HG03571 (cell line): ENCODE results near the gene RILPL1.
"Not testable (repeated sequence)": the region's sequence is repeated elsewhere in the genome, so short reads cannot be mapped to it uniquely, and the experiment has no call there.

Source experiments
- ATAC-seq: cut with Tn5 transposase; IDR thresholded peaks from one replicate; pipeline ENCODE4 v1.9.1; 2021; ENCODE audit not compliant: unreplicated experiment

The RILPL1 gene

DNA sequence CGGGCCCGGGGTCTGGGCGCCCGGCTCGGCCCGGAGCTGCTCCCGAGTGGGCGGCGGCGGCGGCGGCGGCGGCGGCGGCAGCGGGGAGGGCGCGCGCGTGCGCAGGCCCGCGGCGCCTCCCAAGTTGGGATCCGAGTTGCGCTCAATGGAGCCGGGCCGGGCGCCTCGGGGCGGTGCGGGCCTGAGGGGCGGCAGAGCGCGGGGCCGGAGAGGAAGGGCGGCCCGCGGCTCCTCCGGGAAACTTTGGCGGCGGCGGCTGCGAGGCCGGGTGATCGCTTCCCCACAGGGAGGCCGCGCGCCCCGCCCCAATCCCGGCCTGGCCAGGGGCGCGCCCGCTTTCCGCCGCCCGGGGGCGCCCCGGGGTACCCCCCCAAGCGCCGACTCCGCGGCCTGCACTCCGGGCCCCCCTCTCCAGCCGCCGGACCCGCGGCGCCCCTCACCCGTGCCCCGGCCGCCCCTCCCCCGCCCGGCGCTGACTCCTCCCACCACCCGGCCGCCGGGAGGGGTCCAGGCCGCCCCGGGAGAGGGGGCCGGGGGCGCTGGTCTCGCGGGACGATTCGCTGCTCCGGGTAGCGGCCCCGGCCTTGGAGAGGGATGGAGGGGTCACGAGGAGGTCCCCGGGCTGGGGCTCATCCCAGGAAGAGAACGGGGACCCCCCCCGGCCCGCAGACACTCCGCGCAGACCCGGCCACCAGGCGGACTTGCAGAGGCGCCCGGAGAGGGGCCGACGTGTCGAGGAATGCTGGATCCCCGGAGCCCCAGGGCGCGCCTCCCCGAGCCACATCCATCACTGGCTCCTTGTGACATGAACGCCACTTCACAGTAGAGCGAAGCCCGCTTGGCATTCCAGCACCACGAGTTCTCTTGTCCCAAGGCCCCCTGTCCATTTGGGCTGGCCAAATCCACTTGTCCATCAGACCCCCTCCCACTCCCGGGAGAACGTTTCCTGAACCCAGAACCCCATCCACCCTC is at the start of gene RILPL1:
RILPL1 (minus strand) TSS at position 48 of the 972 bp plus-strand sequence. CDS start 237 bp downstream, outside the sequence.
- no peak for ATAC-seq

GRCh38 chr12:123580772-123581171 is 47.3 kb upstream of the RILPL1 start:
- no peak for ATAC-seq

DNA sequence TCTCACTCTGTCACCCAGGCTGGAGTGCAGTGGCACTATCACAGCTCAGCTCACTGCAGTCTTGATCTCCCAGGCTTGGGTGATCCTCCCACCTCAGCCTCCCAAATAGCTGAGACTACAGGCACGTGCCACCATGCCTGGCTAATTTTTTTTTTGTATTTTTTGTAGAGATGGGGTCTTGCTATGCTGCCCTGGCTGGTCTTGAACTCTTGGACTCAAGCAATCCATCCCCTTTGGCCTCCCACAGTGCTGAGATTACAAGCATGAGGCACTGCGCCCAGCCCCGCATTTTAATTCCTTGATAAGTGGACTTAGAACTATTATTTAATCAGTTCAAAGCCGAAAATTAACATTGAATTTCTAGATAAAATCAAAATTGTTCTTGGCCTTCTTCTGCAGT is 45.3 kb upstream of the RILPL1 start:
- not testable (repeated sequence) for ATAC-seq

- ATAC-seq = no peak
Observed at GRCh38 chr12:123578243-123578642, 44.7 kb upstream of the RILPL1 start.

DNA sequence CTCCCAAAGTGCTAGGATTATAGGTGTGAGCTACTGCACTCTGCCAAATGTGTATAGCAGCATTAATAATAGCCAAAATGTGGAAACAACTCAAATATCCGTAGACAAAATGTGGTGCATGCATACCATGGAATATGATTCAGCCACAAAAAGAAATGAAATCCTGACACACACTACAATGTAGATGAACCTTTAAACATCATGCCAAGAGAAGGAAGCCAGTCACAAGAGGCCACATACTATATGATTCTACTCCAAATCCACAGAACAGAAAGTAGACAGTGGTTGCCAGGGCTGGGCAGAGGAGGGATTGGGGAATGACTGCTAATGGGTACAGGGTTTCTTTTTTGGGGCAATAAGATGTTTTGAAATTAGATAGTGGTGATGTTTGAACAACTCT is 43.1 kb upstream of the RILPL1 start:
- no peak for ATAC-seq

DNA sequence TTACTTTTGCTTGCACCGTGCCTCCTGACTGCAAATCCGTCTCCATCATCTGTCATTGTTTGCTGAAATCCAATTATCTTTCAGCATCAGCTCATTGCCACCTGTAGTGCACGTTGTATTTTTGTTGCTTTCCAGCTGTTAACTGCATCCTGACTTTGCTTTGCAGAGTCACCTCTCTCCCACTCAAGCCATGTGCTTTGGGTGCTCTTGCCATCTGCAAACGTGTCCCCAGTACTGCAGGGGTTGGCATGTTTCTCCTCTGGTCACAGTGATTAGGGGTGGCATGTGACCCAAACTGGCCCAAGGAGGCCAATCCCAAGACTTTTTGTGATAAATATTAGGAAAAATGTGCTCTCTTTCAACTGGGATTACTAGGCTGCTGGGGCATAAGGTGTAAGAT is 40.4 kb upstream of the RILPL1 start:
- no peak for ATAC-seq

GRCh38 chr12:123572391-123572790 is 38.9 kb upstream of the RILPL1 start:
- ATAC-seq = no peak

DNA sequence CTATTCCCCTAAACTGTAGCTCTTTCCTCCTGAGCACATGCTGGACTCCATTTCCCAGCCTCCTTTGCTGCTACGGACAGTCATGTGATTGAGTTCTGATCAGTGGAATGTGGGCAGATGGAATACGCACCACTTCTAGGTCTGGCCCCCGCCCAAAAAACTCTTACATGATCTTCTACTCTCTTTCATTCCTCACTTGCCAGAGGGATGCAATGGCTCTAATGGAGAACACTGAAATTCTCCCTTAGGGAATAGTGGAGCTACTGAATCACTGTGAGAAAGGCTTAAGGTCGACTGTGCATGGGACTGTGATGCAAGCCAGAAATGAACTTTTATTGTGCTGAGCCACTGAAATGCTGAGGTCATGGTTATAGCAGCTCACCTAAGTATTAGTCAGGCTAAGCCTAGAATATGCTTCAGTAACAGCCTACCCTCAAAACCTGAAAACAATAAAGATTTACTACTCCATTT is 37.9 kb upstream of the RILPL1 start:
- ATAC-seq = no peak

- ATAC-seq = no peak
Observed at GRCh38 chr12:123559468-123559867, 25.9 kb upstream of the RILPL1 start.

DNA sequence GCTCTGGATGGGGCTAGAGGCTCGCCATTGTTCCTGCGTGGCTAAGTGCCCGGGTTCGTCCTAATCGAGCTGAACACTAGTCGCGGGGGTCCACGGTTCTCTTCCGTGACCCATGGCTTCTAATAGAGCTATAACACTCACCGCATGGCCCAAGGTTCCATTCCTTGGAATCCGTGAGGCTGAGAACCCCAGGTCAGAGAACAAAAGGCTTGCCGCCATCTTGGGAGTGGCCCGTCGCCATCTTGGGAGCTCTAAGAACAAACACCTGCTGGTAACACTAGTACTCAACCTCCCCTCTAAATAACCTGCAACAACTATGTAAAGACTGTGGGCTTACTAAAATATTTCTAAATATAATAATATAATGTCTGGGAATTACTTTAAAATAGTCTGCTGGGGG is 25.0 kb upstream of the RILPL1 start:
- not testable (repeated sequence) for ATAC-seq

DNA sequence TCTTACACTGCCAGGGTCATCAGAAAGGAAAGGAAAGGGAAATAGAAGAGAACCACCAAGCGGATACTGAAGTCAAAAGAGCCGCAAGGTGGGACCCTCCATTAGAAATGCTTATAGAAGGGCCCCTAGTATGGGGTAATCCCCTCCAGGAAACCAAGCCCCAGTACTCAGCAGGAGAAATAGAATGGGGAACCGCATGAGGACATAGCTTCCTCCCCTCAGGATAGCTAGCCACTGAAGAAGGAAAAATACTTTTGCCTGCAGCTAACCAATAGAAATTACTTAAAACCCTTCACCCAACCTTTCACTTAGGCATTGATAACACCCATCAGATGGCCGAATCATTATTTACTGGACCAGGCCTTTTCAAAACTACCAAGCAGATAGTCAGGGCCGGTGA is 21.3 kb upstream of the RILPL1 start:
- not testable (repeated sequence) for ATAC-seq

DNA sequence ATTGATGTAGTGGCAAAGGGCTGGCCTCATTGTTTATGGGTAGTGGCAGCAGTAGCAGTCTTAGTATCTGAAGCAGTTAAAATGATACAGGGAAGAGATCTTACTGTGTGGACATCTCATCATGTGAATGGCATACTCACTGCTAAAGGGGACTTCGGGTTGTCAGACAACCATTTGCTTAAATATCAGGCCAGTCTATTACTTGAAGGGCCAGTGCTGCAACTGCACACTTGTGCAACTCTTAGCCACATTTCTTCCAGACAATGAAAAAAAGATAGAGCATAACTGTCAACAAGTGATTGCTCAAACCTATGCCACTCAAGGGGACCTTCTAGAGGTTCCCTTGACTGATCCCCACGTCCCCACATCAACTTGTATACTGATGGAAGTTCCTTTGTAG is 20.6 kb upstream of the RILPL1 start:
- ATAC-seq = not testable (repeated sequence)

GRCh38 chr12:123550700-123551099 is 17.2 kb upstream of the RILPL1 start:
- no peak for ATAC-seq

DNA sequence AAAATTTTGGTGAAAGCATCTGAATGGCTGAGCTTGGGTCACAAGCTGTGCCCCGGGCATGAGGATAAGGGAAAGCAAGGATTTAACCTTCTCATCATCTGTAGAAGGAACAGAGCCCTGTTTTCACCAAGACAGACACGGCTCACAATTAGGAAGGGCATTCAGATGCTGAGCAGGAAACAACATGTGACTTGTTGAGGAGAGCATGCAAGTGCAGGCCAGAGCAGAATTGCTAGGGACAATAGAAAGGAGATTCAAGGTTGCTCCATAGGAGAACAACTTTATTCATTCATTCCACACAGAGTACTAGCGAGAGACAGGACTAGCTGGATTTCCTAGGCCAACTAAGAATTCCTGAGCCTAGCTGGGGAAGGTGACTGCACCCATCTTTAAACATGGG is 14.6 kb upstream of the RILPL1 start:
- no peak for ATAC-seq

DNA sequence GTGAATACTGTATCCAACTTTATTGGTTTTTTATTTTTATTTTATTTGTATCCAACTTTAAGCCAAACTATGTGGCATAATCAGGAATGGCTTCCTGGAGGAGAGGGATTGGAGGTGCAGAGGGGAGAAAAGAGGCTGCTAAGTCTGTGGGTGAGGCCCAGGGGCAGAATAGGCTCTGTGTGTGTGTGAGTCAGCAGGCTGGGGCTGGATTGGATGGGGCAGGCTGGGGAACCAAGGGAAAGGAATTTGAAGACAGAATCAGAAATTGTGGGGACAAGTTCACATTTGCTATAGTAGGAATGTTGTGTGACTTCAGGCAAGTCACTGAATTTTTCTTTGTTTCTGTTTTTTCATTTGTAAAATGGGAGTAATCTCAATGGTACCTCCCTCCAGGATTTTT is 12.8 kb upstream of the RILPL1 start:
- no peak for ATAC-seq

DNA sequence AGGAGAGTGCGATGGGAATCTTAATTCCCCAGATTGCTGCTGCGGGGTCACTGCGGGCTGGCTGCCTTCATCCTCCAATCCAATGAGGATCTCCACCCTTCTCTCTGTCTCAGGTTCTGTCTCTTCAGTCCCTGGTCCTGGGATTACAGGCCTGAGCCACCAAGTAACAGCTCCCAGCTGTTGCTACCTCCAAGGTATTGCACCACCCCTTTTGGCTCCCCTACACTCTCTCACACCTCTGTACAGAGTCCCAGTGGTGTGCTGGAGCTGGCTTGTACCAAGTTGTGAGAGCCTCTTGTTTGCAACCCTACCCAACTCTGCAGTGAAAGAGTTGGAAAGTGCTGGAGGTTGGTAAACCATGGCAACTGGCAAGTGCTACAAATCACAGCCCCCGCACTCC is 10.0 kb upstream of the RILPL1 start:
- ATAC-seq = no peak

DNA sequence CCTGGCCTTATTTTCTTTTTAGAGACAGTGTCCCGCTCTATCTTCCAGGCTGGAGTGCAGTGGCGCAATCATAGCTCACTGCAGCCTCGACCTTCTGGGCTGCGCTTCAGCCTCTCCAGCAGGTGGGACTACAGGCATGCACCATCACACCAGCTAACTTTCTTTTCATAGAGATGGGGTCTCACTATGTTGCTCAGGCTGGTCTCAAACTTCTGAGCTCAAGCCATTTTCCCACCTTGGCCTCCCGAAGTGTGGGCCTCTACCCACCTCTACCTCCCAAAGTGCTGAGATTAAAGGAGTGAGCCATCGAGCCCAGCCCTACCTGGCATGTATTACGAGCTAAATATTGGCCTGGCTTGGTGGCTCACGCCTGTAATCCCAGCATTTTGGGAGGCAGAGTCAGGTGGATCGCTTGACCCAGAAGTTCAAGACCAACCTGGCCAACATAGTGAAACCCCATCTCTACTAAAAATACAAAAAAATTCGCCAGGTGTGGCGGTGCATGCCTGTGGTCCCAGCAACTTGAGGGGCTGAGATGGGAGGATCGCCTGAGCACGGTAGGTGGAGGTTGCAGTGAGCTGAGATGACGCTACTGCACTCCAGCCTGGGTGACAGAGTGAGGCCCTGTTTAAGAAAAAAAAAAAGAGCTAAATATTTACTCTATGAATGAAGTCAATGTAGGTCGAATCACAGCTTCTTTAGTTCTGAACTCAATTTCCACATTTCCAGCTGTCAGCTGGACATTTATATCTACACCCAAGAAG is 7.6 kb upstream of the RILPL1 start:
- no peak for ATAC-seq

DNA sequence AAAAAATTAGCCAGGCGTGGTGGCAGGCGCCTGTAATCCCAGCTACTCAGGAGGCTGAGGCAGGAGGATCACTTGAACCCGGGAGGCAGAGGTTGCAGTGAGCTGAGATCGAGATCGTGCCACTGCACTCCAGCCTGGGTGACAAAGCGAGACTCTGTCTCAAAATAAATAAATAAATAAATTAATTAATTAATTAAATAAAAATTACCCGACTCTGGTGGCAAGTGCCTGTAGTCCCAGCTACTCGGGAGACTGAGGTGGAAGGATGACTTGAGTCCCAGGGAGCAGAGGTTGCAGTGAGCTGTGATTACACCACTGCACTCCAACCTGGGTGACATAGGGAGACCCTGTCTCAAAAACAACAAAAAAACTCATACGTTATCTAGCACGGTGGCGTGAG is 2.4 kb upstream of the RILPL1 start:
- ATAC-seq = not testable (repeated sequence)

GRCh38 chr12:123532808-123533649 is 490 bp downstream of the RILPL1 start:
- ATAC-seq = no peak

DNA sequence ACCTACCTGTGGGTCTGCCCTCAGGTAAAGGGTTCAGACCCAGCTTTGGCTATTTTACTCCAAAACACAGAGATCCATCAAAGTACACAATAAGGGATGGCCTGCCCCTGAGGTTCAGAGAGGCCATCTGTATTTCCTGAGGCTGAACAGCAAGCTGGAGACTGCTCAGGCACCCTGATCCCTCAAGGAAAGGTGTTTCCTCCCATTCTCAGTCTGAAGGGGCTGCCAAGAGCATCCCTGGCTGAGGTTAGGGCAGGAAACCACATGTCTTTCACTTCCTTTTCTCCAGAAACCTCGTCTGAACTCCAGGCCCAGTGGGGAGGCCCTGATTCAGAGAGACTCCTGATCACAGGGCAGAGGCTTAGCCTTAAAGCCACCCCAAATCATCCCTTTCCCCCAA is 1.5 kb downstream of the RILPL1 start:
- no peak for ATAC-seq

DNA sequence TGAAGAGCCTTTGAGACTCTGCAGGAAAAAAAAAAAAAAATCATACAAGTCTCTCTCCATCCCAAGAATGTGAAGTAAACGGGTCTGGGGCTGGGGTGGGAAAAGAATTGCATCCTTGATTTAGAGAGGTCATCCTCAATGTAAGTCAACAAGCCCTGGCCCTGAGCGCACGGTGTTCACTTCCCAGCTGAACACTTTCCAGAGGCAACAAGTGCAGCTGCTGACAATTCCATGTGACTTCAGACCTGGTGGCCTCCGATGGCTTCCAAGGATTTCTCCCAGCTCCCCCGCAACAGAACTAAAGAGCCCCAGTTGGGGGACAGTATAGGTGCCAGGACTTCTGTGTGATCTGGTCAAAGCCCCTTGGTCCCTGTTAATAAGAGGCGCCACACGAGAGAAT is 2.4 kb downstream of the RILPL1 start:
- ATAC-seq = no peak
